ENCODE measurements around the gene MLN.

The MLN gene

DNA sequence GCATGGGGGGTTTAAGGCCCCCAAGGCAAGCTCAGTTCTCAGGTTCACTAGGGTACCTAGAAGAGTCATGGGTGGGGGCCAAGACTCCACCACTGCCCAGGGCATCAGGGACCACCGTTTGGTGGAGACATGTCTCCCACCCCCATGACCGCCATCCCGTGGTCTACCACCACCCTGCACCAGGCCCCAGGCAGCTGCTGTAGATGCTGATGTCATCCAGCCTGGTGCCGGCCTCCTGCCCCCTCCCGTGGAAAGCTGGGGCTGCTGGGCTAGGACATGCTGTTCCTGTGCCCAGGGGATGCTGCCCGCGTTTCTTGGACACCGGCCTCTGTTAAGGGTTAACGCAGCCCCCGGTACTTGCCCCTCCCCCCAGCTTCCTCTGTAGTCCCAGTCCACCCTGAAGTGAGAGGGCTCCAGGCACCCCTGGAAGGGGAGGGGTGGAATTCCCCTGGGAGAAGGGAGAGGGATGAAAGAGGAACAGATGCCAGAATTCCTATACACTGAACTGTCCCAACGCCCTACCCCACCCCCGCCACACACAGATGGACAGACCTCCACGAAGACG lies 57.7 kb downstream of the MLN start:
- Histone ChIP-seq H3K36me3 (ENCODE audit: low read depth) (no peaks in the 10 kb centered on the region), H3K27ac (ENCODE audit: poor library complexity, severe bottlenecking) (peak overlapping the region; percentile 39), H3K27me3 (ENCODE audit: insufficient read depth, poor library complexity, severe bottlenecking) (no peaks in the 10 kb centered on the region), H3K4me1 (ENCODE audit: insufficient read depth, poor library complexity, severe bottlenecking) (peaks cover 39% of the 10 kb centered on the region), H3K4me3 (ENCODE audit: severe bottlenecking) (no peak overlapping the region), H3K9me3 (ENCODE audit: severe bottlenecking) (no peaks in the 10 kb centered on the region)
- ATAC-seq (ENCODE audit: low read depth) (0 out of 3 replicates have a peak, but pooled peaks have one; percentile 32), DNase-seq (ENCODE audit: low spot score) (no peak)
- TF ChIP-seq, protein P1, sequence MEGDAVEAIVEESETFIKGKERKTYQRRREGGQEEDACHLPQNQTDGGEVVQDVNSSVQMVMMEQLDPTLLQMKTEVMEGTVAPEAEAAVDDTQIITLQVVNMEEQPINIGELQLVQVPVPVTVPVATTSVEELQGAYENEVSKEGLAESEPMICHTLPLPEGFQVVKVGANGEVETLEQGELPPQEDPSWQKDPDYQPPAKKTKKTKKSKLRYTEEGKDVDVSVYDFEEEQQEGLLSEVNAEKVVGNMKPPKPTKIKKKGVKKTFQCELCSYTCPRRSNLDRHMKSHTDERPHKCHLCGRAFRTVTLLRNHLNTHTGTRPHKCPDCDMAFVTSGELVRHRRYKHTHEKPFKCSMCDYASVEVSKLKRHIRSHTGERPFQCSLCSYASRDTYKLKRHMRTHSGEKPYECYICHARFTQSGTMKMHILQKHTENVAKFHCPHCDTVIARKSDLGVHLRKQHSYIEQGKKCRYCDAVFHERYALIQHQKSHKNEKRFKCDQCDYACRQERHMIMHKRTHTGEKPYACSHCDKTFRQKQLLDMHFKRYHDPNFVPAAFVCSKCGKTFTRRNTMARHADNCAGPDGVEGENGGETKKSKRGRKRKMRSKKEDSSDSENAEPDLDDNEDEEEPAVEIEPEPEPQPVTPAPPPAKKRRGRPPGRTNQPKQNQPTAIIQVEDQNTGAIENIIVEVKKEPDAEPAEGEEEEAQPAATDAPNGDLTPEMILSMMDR (IDR thresholded peaks at IDR 0.05; ENCODE audit: poor library complexity, severe bottlenecking) = no peak

DNA sequence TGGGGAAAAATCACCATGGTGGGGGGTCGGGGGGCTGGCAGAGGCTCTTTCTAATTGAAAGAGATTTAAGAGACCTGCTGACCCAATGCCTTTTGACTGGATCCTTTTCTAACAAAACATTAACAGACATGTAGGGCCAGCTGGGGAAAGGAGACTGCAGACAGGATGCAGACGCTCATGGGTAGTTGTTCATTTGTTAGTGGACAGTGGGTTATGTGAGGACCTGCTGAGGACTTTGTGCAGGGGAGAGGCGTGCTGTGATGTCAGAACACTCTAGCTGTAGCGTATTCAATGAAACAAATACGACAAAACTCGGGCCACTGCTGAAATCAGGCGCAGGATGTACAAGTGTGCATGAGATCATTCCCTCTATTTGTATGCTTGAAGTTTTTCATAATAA lies 58.3 kb downstream of the MLN start:
- no peak for DNase-seq (ENCODE audit: low spot score)
- Histone ChIP-seq H3K27ac (ENCODE audit: poor library complexity, severe bottlenecking) (peak overlapping the region; percentile 39), H3K4me3 (ENCODE audit: severe bottlenecking) (no peak overlapping the region), H3K9me3 (ENCODE audit: severe bottlenecking) (no peaks in the 10 kb centered on the region), H3K36me3 (ENCODE audit: low read depth) (no peaks in the 10 kb centered on the region), H3K27me3 (ENCODE audit: insufficient read depth, poor library complexity, severe bottlenecking) (no peaks in the 10 kb centered on the region), H3K4me1 (ENCODE audit: insufficient read depth, poor library complexity, severe bottlenecking) (peaks cover 33% of the 10 kb centered on the region)
- no peak for ATAC-seq (ENCODE audit: low read depth)
- TF ChIP-seq, protein P1 (IDR thresholded peaks at IDR 0.05; ENCODE audit: poor library complexity, severe bottlenecking) = no peak

DNA sequence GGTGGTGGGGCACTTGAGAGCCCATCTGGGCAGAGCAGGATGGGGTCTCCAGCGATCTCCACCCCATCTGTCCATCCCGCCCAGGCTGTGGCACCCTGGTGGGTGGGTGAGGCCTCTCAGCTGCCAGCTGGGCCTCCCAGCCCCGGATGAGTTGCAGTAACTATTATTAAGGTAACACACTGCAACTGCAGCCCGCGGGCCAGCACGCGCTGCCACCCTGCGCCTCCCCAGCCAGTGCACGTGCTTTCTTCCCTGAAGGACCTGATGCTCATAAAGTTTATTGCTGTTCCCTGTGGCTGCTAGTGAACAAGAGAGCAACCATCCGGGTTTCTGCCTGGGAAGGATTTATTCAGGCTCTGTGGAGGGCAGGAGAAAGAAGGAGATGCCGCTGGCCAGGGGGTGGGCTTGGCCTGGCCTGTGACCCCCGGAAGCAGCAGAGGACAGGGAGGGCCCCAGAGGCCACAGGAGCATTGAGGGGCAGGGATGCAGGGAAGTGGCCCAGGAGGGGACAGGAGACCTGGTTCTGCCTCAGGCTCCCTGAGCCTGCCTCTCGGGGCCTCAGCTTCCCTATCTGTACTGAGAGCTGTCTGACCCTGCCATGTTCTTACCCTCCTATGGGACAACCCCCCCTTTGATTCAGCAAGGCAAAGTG lies 58.8 kb downstream of the MLN start:
- Histone ChIP-seq H3K27me3 (ENCODE audit: insufficient read depth, poor library complexity, severe bottlenecking) (no peaks in the 10 kb centered on the region), H3K4me3 (ENCODE audit: severe bottlenecking) (no peak overlapping the region), H3K9me3 (ENCODE audit: severe bottlenecking) (no peaks in the 10 kb centered on the region), H3K4me1 (ENCODE audit: insufficient read depth, poor library complexity, severe bottlenecking) (peaks cover 30% of the 10 kb centered on the region), H3K27ac (ENCODE audit: poor library complexity, severe bottlenecking) (peak overlapping the region; percentile 39), H3K36me3 (ENCODE audit: low read depth) (no peaks in the 10 kb centered on the region)
- DNase-seq (ENCODE audit: low spot score) (no peak), ATAC-seq (ENCODE audit: low read depth) (no peak)
- TF ChIP-seq, protein P1 (IDR thresholded peaks at IDR 0.05; ENCODE audit: poor library complexity, severe bottlenecking) = no peak

Measured in RWPE2 (cell line).